Femur (tissue), 1 donor: Measurements from ENCODE around the gene MMP24OS.

Experiments used
- DNase-seq: peaks from one replicate; pipeline ENCODE4 v3.0.0-alpha.2; 2017

The MMP24OS gene

DNA sequence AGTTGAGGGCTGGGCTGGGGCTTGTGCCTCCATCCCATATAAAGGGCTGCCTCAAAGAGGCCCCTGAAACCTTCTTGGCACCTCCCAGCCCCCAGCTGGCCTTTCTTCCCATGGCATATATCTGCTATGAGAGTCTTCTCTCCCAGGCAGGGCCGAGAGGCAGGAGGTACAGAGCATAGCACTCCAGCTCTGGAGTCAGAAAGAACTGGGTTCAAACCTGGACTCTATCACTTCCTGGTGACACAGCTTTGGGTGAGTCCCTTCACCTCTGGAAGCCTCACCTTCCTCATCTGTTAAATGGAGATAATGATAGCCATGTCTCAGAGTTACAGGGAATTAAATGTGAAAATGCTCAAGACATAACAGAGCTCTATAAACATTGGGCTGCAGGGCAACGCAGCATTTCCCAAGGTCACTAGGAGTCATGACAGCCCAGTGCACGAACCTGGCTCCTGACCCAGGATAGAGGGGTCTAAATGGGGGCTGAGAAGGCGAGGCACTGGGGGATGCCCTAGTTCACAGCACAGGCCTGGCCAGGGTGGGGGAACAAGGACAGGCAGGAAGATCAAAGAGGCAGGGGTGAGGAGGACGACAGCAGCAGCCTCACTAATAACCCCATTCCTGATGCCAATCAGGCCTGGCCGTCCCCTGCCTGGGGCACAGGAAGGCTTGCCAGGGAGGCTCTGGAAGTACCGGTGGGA lies 12.4 kb upstream of the MMP24OS start:
- DNase-seq, result no peak

DNA sequence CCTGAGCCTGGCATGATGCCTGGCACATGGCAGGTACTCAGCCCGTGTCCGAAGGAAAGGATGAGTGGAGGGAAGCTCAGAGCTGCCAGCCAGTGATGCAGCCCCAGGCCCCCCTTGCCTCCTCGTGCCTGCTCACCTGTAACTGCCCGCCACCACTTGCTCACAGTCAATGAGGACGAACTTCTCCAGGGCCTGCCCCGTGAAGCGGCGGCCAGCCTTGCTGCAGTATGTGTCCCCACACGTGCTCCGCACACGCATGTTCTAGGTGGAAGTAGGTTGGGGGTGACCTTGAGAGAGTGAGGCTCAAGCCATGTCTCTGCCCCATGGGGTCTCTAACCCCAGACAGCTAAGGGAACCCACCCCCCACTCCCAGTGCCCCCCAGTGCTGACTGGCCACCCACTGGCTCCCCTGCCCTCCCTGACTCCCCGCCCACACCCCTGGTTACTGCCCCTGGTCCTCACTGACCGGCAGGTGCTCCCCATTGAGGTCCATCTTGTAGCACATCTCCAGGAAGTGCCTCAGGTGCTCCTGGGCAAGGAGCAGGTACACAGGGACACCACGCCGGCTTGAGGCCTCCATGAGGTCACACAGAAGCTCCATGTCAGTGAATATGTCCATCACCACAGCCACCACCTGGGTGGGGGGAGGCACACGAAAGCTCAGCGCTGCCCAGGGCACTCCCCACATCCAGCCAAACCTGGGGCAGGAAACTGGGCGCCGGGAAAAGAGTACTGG lies 10.6 kb upstream of the MMP24OS start:
- no peak for DNase-seq

DNA sequence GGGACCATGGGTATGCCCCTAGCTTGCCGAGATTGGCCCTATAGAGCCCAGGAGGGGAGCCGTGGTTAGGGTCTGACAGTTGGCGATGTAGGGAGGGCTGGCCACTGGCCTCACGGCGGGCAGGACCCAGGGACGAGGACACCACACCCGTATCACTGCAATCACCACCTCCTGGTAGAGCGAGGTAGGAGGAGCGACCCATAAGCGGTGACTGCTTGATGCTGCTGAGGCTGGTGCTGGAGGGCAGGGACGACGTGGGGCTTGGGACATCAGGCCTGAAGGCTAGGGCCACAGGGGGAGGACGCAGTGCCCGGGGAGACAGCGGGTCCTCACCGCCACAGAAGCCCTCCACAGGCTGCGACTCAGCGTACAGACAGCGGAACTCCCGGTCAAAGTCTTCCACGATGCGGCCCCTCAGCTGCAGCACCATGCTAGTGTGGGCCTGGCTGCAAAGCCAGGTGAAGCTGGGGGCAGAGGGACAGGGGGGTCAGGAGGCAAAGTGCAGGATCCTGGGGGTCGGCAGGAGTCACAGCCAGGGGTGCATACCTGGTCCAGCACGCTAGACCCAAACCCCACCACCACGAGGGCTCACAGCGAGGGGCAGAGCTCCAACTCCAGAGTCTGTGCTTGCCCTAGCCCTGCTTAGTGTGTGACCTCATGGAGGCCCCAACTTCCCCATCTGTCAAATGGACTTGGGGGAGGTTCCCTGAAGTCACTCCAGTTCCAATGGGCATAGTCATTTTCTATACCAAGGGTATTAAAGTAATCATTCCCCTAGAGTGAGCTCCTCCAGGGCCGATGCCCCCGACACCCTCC lies 9.8 kb upstream of the MMP24OS start:
- DNase-seq, result no peak

DNA sequence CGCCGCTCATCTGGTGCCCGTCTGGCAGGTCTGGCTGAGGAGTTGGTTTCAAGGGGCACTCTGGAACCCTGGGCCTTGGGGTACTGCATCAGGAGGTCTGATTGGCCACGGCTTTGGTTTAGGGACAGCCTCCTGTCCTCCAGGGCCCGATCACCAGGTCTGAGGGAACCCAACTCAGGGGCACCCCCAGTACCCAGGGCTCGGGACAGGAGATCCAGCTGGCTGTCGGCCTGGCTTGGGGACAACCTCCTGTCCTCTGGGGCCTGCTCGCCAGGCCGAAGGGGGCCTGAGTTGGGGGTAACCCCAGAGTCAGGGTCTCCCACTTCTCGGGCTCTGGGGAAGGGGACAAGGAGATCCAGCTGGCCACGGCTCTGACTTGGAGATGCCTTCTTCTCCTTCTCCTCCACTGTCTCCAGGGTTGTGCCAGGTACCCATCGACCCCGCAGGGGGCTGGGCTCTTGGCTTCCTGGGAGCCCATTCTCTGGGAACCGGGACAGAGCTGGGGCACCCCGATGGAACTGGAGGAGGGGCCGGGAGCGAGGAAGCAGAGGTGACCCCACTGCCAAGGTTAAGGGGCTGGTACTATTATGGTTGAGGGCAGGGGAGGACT lies 9.1 kb upstream of the MMP24OS start:
- DNase-seq, result no peak

DNA sequence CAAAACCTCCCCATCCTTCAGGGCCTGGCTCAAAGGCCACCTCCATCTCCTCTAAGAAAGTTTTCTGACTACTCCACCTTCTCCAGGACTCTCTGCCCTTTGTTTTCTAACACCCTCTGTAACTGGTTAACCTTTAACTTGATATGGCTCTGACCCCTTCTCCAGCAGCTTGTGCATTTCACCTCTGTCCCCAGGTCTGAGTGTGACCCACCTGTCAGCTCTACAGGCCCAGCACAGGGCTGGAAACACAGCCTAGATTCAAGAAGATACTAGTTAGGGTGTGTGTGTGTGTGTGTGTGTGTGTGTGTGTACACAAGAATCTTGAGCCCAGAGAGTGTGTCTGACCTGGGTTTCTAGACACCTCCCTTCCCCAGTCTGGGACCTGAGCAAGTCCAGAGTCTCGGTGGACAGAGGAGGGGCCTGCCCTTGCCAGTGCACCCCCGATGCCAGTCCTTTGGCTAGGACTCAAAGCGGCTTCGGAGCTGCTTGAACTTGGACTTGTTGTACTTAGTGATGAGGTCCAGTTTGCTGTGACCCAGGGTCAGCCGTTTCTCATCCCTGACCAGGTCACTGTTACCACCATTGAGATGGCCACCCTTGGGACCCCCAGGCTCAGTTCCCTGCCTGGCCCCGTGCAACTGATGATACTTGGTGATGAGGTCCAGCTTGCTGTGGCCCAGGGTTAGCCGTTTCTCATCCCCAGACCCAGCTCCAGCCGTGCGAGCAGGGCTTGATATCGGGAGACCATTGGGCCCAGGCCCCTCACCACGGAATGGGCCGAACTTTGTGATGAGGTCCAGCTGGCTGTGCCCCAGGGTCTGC lies 8.4 kb upstream of the MMP24OS start:
- DNase-seq, result no peak

DNA sequence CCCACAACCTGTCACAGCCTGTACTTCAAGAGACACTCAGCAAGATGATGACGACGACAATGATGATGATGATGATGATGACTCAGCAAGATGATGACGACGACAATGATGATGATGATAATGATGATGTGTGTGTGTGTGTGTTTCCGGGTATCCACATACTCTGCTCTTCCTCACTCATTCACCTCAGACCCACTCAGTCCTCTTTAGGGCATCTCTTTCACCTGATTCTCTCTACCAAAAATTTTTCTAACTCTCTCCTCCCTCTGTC lies 7.8 kb upstream of the MMP24OS start:
- no peak for DNase-seq

DNA sequence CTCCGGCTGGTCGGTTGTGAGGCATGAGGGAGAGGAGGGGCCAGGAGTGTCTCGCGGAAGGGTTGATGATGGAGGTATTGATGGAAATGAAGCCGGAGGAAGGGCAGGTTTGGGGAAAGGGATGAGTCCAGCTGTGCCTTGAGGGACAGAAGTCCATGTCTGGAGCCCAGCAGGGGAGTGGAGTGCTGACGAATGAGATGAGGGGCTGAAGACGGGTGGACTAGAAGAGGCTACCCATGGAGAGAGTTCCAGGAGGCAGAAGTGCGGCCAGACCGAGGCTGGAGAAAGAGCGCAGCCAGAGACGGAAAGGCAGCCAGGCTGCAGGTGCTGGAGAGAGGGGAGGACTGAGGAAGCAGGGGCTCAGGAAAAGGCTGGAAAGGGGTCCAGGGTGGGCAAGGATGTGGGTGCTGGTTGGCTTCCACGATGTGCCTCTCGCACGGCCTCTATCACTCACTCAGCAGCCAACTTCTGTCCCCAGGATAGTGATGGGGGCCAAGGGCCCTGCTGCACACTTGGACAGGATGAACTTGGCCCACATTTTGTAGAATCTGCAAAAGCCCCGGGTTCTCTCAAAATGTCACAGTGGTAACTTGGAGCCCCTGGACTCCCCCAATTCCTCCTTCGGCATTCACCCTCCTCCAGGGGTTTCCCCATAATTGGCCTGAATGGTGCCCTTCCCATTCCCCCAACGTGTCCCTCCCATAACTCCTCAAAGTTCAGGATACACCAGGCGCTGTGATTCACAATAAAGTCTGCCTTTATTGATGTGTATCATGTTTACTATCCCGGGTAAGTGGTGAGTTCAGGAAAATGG lies 7.3 kb upstream of the MMP24OS start:
- DNase-seq, result no peak

DNA sequence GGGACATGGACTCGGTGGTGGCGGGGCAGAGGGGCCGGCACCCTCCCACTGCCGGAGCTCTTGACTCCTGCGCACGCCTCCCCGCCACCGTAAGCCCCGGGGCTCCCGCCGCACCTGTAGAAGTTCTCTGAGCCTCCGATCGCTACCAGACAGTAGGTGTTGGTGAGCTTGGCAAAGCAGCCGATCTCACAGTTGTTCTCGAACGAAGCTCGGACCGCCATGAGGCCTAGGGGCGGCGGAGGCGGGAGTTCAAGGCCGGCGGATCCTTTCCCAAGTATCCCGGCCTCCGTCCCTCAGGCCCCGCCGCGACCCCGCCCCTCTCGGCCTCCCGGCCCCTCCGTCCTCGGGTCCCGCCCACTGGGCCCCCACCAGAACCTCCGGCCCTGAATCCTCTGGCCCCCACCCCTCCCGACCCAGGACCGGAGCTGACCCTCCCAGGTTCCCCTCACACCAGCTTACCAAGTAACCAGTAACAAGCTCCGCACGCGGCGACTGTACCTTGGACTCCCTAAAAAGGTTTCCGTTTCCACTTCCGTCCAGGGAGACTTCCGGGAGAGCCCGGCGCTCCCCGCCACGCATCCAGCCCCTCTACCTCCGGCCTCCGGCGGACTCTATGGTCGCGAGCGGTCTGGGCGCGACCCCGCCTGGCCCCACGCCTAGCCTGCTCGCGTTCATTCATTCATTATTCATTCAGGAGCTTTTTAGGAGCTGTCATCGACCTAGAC lies 6.5 kb upstream of the MMP24OS start, which contains the start of gene EIF6:
EIF6 (minus strand) TSS at position 506 of the 725 bp plus-strand sequence; CDS start at position 221, 285 bp downstream.
- DNase-seq, result peak; percentile 93

DNA sequence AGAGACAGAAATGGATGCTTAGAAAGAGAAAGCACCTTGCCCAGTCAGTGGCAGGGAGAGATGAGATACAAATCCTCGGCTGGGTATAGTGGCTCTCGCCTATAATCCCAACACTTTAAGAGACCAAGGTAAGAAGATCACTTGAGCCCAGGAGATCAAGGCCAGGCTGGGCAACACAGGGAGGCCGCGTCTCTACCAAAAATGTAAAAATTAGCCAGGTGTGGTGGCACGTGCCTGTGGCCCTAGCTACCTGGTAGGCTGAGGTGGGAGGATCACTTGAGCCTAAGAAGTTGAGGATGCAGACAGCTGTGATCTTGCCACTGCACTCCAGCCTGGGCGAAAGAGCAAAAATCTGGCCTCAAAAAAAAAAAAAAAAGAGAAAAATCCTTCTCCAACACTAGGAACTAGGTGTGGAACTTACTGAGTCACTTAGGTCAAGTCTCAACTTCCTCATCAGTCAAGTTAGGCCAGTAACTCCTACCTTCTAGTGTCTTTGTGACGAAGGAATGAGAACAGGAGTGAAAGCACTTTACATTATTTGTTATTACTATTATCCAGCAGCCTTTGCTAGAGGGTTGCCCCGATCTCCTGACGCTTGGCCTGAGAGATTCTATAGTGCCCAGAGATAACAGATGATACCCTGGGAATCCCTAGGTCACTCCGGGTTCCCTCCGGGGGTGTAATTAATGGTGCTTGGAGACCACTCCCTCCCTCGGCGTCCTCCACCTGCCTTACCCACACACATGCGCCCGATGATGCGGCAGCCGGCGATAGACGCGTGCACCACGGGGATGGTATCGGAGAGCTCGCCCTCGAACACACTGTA lies 5.7 kb upstream of the MMP24OS start:
- DNase-seq, result no peak

DNA sequence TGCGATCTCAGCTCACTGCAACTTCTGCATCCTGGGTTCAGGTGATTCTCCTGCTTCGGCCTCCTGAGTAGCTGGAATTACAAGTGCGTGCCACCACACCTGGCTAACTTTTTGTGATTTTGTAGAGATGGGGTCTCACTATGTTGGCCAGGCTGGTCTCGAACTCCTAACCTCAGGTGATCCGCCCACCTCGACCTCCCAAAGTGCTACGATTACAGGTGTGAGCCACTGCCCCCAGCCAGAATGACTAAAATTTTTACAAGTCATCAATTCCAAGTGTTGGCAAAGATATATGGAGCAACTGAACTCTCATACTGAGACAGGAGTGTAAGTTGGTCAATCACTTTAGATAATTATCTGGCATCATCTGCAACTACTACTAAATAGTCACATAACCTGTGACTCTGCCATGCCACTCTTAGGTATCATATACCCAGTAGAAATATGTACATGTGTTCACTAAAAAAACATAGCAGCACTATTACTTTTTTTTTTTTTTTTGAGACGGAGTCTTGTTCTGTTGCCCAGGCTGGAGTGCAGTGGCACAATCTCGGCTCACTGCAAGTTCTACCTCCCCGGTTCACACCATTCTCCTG lies 3.7 kb upstream of the MMP24OS start:
- DNase-seq, result no peak

DNA sequence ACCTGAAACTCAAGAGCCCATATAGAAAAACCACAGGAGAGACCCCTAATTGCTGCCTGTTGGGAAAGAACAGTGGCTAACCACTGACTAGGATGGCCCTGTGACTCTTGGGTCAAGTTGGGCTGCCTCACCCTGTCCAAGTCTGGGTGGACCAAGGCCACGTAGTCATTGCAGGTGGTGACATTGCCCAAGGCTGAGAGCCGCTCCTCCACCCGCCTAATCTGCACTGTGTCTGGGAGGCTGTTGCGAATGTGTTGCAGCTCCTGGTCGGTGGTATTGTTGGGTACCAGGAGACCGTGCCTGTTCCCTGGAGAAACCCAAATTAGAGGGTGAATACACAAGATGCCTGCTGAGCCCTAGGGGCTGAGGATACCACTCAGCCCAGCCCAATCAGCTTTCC lies 2.6 kb upstream of the MMP24OS start:
- no peak for DNase-seq

DNA sequence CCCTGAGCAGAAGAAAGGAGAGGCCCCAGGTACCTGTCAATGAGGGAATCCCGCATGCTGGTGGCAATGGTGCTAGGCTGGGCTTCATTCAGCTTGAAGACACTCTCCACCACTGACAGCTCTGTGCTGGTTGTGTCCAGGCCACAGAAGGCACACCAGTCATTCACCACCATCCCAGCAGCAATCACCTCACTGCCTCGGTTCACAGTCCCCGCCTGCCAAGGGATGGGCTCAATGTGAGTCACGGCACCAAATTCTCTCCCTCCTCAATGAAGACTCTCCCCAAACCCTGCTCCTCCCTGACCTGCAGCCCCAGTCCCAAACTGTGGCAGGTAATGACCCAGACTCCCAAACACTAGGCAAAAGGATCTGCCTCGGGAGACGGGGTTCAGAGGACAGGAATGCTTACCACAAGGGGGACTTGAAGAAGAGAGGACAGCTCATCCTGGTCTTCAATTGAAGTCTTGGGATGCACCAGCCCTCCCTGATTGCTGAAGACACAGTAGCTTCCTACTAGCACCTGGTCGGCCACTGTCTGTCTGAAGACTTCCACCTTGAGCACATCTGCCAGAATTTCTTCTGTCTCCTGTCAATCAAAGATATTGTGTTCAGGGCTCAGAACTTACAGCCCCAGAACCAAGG lies 1.7 kb upstream of the MMP24OS start:
- no peak for DNase-seq

DNA sequence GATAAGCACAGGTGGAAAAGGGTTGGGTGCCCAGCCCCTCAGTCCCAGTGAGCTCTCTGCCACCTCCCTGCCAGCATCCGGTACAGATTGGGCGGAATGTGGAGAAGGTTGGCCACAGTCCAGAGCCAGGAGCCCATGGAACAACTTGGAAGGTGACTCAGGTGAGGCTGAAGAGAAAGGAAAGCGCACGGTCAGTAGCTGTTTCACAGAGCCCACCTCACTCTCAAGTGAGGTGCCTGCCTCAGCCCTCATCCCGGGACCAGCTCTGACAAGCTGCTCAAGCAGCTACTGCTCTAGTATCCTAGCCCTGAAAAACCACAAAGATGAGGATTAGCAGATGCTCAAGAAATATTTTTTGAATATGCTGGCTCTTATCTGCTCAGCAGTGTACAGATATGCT lies 1.1 kb upstream of the MMP24OS start:
- DNase-seq, result no peak

DNA sequence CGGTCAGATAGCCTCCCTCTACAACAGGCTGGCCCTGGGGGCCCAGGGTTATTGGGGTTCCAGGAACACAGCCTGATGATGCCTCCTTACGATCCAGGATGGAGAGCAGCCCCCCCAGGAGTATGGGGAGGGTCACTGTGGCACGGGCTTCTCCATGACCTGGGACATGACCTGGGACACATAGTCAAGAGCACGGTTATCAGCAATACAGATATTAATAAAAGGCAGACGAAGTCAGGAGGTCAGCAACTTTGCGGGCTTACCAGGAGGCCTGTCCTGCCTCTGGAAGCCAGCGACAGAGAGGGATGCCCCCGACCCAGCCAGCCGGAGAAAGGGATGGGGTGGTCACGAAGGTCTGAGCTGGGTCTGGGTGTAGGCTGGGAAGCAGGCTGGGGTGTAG lies 795 bp downstream of the MMP24OS start:
- DNase-seq, result no peak

DNA sequence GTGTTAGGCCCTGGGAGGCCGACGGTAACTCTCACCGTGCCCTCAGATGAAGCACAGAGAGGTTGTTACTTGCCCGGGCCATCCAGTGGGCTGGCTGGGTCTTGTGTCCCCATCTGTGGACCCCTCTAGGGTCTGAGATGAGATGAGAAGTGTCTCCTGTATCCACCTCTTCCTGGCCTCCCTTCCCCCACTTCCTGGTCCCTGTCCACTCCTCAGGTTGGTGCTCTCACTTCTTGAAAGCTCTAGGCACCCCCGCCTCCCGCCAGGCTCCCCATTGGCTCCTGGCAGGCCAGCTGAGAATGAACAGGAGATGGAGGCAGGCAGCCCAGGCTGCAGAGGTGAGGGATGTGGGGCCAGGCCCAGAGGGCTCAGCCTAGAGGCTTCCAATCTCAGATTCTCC lies 1.5 kb downstream of the MMP24OS start:
- no peak for DNase-seq

DNA sequence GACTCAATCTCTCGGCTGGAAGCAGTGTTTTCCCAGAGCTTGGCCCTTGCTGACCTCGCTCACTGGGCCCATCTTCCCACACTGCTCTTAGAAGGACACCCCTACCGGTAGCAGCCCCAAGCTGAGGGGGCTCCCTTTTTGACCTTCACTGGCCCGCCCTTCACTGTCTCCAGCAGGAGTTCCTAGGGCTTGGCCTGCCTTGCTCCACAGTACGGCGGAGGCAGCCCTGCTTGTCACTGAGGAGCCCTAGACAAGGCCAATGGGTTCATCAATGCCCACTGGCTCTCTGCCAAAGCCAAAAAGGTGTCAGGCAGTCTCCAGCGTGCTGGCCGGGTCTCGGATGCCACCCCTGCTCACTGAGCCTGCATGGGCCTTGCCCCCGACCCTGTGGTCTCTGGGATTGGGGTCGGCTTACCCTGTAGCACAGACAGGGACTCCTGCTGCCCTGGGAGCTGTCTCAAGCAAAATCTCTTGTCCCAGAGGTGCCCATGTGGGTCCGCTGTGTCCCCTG lies 2.1 kb downstream of the MMP24OS start:
- DNase-seq, result no peak

DNA sequence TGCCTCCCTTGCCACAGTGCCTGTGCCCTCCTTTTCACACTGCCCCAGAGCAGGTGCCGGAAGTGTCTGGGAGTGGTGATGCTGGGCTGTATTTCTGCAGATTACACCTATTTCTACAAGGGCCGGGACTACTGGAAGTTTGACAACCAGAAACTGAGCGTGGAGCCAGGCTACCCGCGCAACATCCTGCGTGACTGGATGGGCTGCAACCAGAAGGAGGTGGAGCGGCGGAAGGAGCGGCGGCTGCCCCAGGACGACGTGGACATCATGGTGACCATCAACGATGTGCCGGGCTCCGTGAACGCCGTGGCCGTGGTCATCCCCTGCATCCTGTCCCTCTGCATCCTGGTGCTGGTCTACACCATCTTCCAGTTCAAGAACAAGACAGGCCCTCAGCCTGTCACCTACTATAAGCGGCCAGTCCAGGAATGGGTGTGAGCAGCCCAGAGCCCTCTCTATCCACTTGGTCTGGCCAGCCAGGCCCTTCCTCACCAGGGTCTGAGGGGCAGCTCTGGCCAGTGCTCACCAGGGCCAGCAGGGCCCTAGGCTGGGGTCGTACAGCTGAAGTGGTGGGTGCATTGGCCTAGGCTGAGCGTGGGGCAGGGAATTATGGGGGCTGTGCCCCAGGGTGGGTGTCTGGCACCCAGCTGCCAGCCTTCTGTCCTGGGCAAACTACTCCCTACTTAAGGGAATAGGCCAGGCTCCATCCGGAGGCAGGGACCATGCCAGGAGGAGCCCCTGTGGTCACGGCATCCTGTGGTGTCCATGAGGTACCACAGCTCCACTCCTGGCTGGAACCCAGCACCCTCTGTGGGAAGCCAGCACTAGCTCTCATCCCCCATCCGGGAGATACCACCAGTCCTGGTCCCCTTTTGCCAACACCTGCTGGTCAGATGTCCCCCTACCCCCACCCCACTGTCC lies 3.5 kb downstream of the MMP24OS start:
- no peak for DNase-seq
